SK-N-SH (cell line): ENCODE data around the gene FRMPD1. TPM values are rescaled to one million over a fixed set of nuclear protein-coding genes. Genes with fewer than 3 reads are reported as not detected.

ENCODE experiments used
- CTCF ChIA-PET: fragments of 300-600, 350-600 bp; formaldehyde crosslinking; extraction: SDS; loops from one replicate; lab custom pipeline; 2021; lab: Yijun Ruan, JAX
- POLR2A ChIA-PET: fragments of 350-600 bp; sonication (Branson Sonifier 250); formaldehyde crosslinking; extraction: SDS; loops from one replicate; lab custom pipeline; 2020; ENCODE audit warnings: antibody characterized with exemption, inconsistent platforms; lab: Yijun Ruan, JAX
- DNase-seq: peaks from one replicate; pipeline ENCODE4 v3.0.0; 2012
- H2AFZ ChIP-seq: fragments of 200-600 bp; sonication (generic); 2 replicates; pipeline ENCODE4 v1.8.1; 2016; ENCODE audit warnings: antibody characterized with exemption, mild to moderate bottlenecking, low read depth
- H3F3A ChIP-seq: fragments of 200-600 bp; sonication (generic); replicated peaks from 2 replicates; pipeline ENCODE3; 2016; ENCODE audit warnings: antibody characterized with exemption, mild to moderate bottlenecking; ENCODE audit not compliant: insufficient read depth
- H3K27ac ChIP-seq, 2 experiments: fragments of 200-500 bp in 1 of 2; fragments of 200-600 bp in 1 of 2; sonication (Bioruptor generic) in 1 of 2; sonication (generic), shearing (Covaris generic) in 1 of 2; 2 replicates each; pipeline versions ENCODE4 v1.5.1 to v1.6.1; 2014 to 2016; ENCODE audit warnings: low read depth in 2 of 2, inconsistent platforms in 1 of 2, low read length in 1 of 2, mild to moderate bottlenecking in 1 of 2, mixed read lengths in 1 of 2
- H3K27me3 ChIP-seq: fragments of 200-600 bp; sonication (generic), shearing (Covaris generic); 2 replicates; pipeline ENCODE4 v1.6.1; 2016; ENCODE audit warnings: mixed run types; ENCODE audit not compliant: insufficient read depth
- H3K36me3 ChIP-seq, 2 experiments: fragments of 200-500 bp in 1 of 2; fragments of 200-600 bp in 1 of 2; sonication (Bioruptor generic) in 1 of 2; sonication (generic) in 1 of 2; replicated peaks in 1 of 2; 2 replicates each; pipeline versions ENCODE3 to v1.5.1; 2014 to 2016; ENCODE audit warnings: low read length in 1 of 2, mild to moderate bottlenecking in 1 of 2; ENCODE audit not compliant: insufficient read depth in 2 of 2, control insufficient read depth in 1 of 2
- H3K4me1 ChIP-seq, 2 experiments: fragments of 200-500 bp in 1 of 2; fragments of 200-600 bp in 1 of 2; sonication (Bioruptor generic) in 1 of 2; sonication (generic), shearing (Covaris generic) in 1 of 2; 2 replicates each; pipeline versions ENCODE4 v1.5.1 to v1.6.1; 2014 to 2016; ENCODE audit warnings: low read depth in 1 of 2, low read length in 1 of 2, mixed run types in 1 of 2; ENCODE audit not compliant: insufficient read depth in 2 of 2, control insufficient read depth in 1 of 2
- H3K4me2 ChIP-seq: fragments of 200-600 bp; sonication (generic), shearing (Covaris generic); 2 replicates; pipeline ENCODE4 v1.6.1; 2017; ENCODE audit warnings: mixed run types
- H3K4me3 ChIP-seq, 2 experiments: fragments of 200-500 bp in 1 of 2; fragments of 200-600 bp in 1 of 2; sonication (Bioruptor generic) in 1 of 2; sonication (generic), shearing (Covaris generic) in 1 of 2; 2 replicates each; pipeline versions ENCODE4 v1.5.1 to v1.8.1; 2014 to 2016; ENCODE audit warnings: low read depth in 2 of 2, inconsistent platforms in 1 of 2, low read length in 1 of 2, mild to moderate bottlenecking in 1 of 2, mixed read lengths in 1 of 2, moderate library complexity in 1 of 2
- H3K79me2 ChIP-seq: fragments of 200-600 bp; sonication (generic); 2 replicates; pipeline ENCODE4 v1.8.1; 2017; ENCODE audit warnings: mild to moderate bottlenecking; ENCODE audit not compliant: insufficient read depth
- H3K9ac ChIP-seq: fragments of 200-600 bp; sonication (generic); 2 replicates; pipeline ENCODE4 v1.6.1; 2017; ENCODE audit warnings: mixed run types
- H3K9me2 ChIP-seq: fragments of 200-600 bp; sonication (generic); 2 replicates; pipeline ENCODE4 v1.6.1; 2017; ENCODE audit warnings: mixed run types
- H3K9me3 ChIP-seq: fragments of 200-600 bp; sonication (generic); 2 replicates; pipeline ENCODE4 v1.6.1; 2017; ENCODE audit warnings: mixed run types, mild to moderate bottlenecking, moderate library complexity
- H4K20me1 ChIP-seq: fragments of 200-600 bp; sonication (generic); 2 replicates; pipeline ENCODE4 v1.6.1; 2017; ENCODE audit warnings: mild to moderate bottlenecking, mixed run types; ENCODE audit not compliant: insufficient read depth
- CHD2 ChIP-seq: fragments of 150-350 bp; IDR thresholded peaks from 2 replicates; pipeline ENCODE4 v1.6.1; 2018; ENCODE audit warnings: low read length; ENCODE audit not compliant: partially characterized antibody
- EP300 ChIP-seq, 2 experiments: IDR thresholded peaks; 2 replicates each; pipeline versions ENCODE4 v1.4.0 to v1.6.1; 2012; ENCODE audit warnings: borderline replicate concordance in 1 of 2, low read depth in 1 of 2, low read length in 1 of 2
- EZH2phosphoT487 ChIP-seq: fragments of 200-600 bp; sonication (generic); IDR thresholded peaks from 2 replicates; pipeline ENCODE4 v1.6.1; 2017; ENCODE audit warnings: low read depth, mixed run types, mild to moderate bottlenecking, antibody characterized with exemption, moderate library complexity, borderline replicate concordance
- GABPA ChIP-seq: IDR thresholded peaks from 2 replicates; pipeline ENCODE4 v1.4.0; 2012; ENCODE audit warnings: low read depth, mild to moderate bottlenecking
- IRF3 ChIP-seq: fragments of 150-350 bp; IDR thresholded peaks from 2 replicates; pipeline ENCODE4 v1.6.1; 2016; ENCODE audit warnings: mild to moderate bottlenecking, low read depth, low read length
- JUND ChIP-seq: IDR thresholded peaks from 2 replicates; pipeline ENCODE4 v1.4.0; 2012
- MXI1 ChIP-seq: IDR thresholded peaks from 2 replicates; pipeline ENCODE4 v1.6.1; 2012; ENCODE audit warnings: mild to moderate bottlenecking, low read depth, low read length, improper control_type of control experiment
- NRF1 ChIP-seq: IDR thresholded peaks from 2 replicates; pipeline ENCODE4 v1.6.1; 2012; ENCODE audit warnings: low read depth, mild to moderate bottlenecking, low read length
- PBX3 ChIP-seq: IDR thresholded peaks from 2 replicates; pipeline ENCODE4; 2012
- POLR2AphosphoS5 ChIP-seq: IDR thresholded peaks from 2 replicates; pipeline ENCODE4 v1.6.1; 2012; ENCODE audit warnings: low read depth, low read length
- RAD21 ChIP-seq: IDR thresholded peaks from 2 replicates; pipeline ENCODE4 v1.6.1; 2012; ENCODE audit warnings: mild to moderate bottlenecking, low read length
- RCOR1 ChIP-seq: fragments of 150-350 bp; IDR thresholded peaks from 2 replicates; pipeline ENCODE4 v1.6.1; 2017; ENCODE audit warnings: antibody characterized with exemption, low read length
- SIN3A ChIP-seq: IDR thresholded peaks from 2 replicates; pipeline ENCODE4 v1.6.1; 2012; ENCODE audit warnings: low read depth, mild to moderate bottlenecking, low read length, moderate library complexity, borderline replicate concordance
- TAF1 ChIP-seq: IDR thresholded peaks from 2 replicates; pipeline ENCODE4 v1.6.1; 2012; ENCODE audit warnings: low read depth, mild to moderate bottlenecking, low read length, moderate library complexity, borderline replicate concordance
- TEAD4 ChIP-seq: IDR thresholded peaks from 2 replicates; pipeline ENCODE4 v1.4.0; 2012; ENCODE audit warnings: mild to moderate bottlenecking, borderline replicate concordance; ENCODE audit not compliant: insufficient read depth
- USF1 ChIP-seq: IDR thresholded peaks from 2 replicates; pipeline ENCODE4 v1.4.0; 2012; ENCODE audit warnings: low read depth, borderline replicate concordance
- USF2 ChIP-seq: fragments of 150-350 bp; IDR thresholded peaks from 2 replicates; pipeline ENCODE4 v1.6.1; 2017; ENCODE audit warnings: antibody characterized with exemption, low read length, low read depth, borderline replicate concordance
- WGBS: methylation state at CpG from one replicate; pipeline ENCODE4 v1.1.6; 2017; ENCODE audit warnings: low lambda C conversion rate; 5-methylcytosine and 5-hydroxymethylcytosine counted together
- polyA plus RNA-seq, 3 experiments: library from polyadenylated mRNA; depleted of rRNA; stranded (reverse); fragments of >200 nt; gene quantifications; 2 replicates each; pipeline ENCODE4 v1.2.3, GENCODE V29; 2012
- TF ChIP-seq, protein P1 (sequence below): IDR thresholded peaks from 2 replicates; pipeline ENCODE4 v1.6.1; 2012; ENCODE audit warnings: mild to moderate bottlenecking, low read depth, low read length, moderate library complexity
- TF ChIP-seq, protein P2 (sequence below): IDR thresholded peaks from 2 replicates; pipeline ENCODE4 v1.4.0; 2012; ENCODE audit warnings: low read depth

Gene FRMPD1
- polyA plus RNA-seq, 1 of the 3 experiments (the other 2 are of a cell fraction), result not detected

- Histone ChIP-seq H4K20me1 (no peaks in the 10 kb centered on the region), H3K9me2 (no peaks in the 10 kb centered on the region), H3K9ac (no peak overlapping the region)
- 61% methylated on average over 3 of the region's 3 CpGs for WGBS
- TF ChIP-seq USF2, result no peak
- no peak for TF ChIP-seq POLR2AphosphoS5
- TF ChIP-seq EP300 (IDR thresholded peaks at IDR 0.05; ENCODE audit: borderline replicate concordance in 1 of 2, low read depth in 1 of 2, low read length in 1 of 2), result no peak
- TF ChIP-seq JUND, result no peak
- no peak for TF ChIP-seq RAD21
- no peak for TF ChIP-seq PBX3
- TF ChIP-seq TEAD4, result no peak
- TF ChIP-seq IRF3, result no peak
- TF ChIP-seq MXI1, result no peak
- no peak for TF ChIP-seq EZH2phosphoT487
- TF ChIP-seq NRF1, result no peak
- TF ChIP-seq, protein P1, sequence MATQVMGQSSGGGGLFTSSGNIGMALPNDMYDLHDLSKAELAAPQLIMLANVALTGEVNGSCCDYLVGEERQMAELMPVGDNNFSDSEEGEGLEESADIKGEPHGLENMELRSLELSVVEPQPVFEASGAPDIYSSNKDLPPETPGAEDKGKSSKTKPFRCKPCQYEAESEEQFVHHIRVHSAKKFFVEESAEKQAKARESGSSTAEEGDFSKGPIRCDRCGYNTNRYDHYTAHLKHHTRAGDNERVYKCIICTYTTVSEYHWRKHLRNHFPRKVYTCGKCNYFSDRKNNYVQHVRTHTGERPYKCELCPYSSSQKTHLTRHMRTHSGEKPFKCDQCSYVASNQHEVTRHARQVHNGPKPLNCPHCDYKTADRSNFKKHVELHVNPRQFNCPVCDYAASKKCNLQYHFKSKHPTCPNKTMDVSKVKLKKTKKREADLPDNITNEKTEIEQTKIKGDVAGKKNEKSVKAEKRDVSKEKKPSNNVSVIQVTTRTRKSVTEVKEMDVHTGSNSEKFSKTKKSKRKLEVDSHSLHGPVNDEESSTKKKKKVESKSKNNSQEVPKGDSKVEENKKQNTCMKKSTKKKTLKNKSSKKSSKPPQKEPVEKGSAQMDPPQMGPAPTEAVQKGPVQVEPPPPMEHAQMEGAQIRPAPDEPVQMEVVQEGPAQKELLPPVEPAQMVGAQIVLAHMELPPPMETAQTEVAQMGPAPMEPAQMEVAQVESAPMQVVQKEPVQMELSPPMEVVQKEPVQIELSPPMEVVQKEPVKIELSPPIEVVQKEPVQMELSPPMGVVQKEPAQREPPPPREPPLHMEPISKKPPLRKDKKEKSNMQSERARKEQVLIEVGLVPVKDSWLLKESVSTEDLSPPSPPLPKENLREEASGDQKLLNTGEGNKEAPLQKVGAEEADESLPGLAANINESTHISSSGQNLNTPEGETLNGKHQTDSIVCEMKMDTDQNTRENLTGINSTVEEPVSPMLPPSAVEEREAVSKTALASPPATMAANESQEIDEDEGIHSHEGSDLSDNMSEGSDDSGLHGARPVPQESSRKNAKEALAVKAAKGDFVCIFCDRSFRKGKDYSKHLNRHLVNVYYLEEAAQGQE, result no peak
- TF ChIP-seq, protein P2, sequence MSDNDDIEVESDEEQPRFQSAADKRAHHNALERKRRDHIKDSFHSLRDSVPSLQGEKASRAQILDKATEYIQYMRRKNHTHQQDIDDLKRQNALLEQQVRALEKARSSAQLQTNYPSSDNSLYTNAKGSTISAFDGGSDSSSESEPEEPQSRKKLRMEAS, result no peak
- TF ChIP-seq USF1, result no peak
- TF ChIP-seq RCOR1, result no peak
- no peak for TF ChIP-seq TAF1
- TF ChIP-seq SIN3A, result no peak
- no peak for TF ChIP-seq CHD2
- TF ChIP-seq GABPA, result no peak
- TF ChIP-seq, all 33 proteins: peak for 0
- no peaks in the 10 kb centered on the region for H3K79me2 ChIP-seq
- POLR2A ChIA-PET, result no interaction called here
- H3K4me3 ChIP-seq, result no peak overlapping the region
- no peaks in the 10 kb centered on the region for H3K9me3 ChIP-seq
- H3K27ac ChIP-seq, result no peak overlapping the region
- DNase-seq, result no peak
- H3K36me3 ChIP-seq, result no peaks in the 10 kb centered on the region
- no peak overlapping the region for H2AFZ ChIP-seq
- H3K27me3 ChIP-seq, result peaks cover 53% of the 10 kb centered on the region
- H3F3A ChIP-seq, result no peaks in the 10 kb centered on the region
- CTCF ChIA-PET, result interaction anchor here (1.1 kb wide), 1 partner anchor 14 kb away, joined by 4 read pairs; no protein-coding TSS in a partner anchor
- H3K4me2 ChIP-seq, result no peak overlapping the region
- peaks cover 0 to 21% of the 10 kb centered on the region in 2 experiments; a peak in 1 of 4 replicates for H3K4me1 ChIP-seq
Observed at GRCh38 chr9:37730256-37730655, 79.5 kb downstream of the FRMPD1 start.
